Common myeloid progenitor, CD34-positive (primary cell): ENCODE measurements around the gene VWF.
A peak's percentile ranks its signal among the peaks of the same experiment; 100 is the strongest.

Source experiments
- CTCF ChIA-PET: fragments of 350-600 bp; sonication (Branson Sonifier 250); formaldehyde crosslinking; loops from one replicate; lab custom pipeline; 2021; ENCODE audit warnings: antibody characterized with exemption; lab: Charles Lee
- POLR2A ChIA-PET: fragments of 350-600 bp; sonication (Branson Sonifier 250); formaldehyde crosslinking; loops from one replicate; lab custom pipeline; 2021; ENCODE audit warnings: antibody characterized with exemption; lab: Charles Lee
- DNase-seq, 3 donors: peaks; one replicate each; pipeline versions ENCODE4 v3.0.0 to v3.0.0-alpha.2; 2013
- H3K27ac ChIP-seq, 2 experiments: 1 replicate in 1 of 2; 2 replicates in 1 of 2; pipeline ENCODE4 v1.7.0; 2013; ENCODE audit warnings: inconsistent platforms in 2 of 2, low read length in 2 of 2, mild to moderate bottlenecking in 2 of 2, low read depth in 1 of 2, moderate library complexity in 1 of 2; ENCODE audit not compliant: severe bottlenecking in 2 of 2, insufficient read depth in 1 of 2, poor library complexity in 1 of 2
- H3K27me3 ChIP-seq, 5 experiments: replicated peaks in 2 of 5; 1 replicate in 3 of 5; 2 replicates in 2 of 5; pipeline versions ENCODE4 v1.6.1 to v1.7.0; 2013; ENCODE audit warnings: low read length in 4 of 5, mild to moderate bottlenecking in 2 of 5, moderate library complexity in 2 of 5, inconsistent platforms in 1 of 5; ENCODE audit not compliant: insufficient read depth in 5 of 5, control insufficient read depth in 4 of 5
- H3K36me3 ChIP-seq, 4 experiments: 1 replicate in 2 of 4; 2 replicates in 2 of 4; pipeline versions ENCODE4 v1.6.1 to v1.7.0; 2013; ENCODE audit warnings: low read length in 3 of 4, control low read depth in 1 of 4, mild to moderate bottlenecking in 1 of 4; ENCODE audit not compliant: control insufficient read depth in 4 of 4, insufficient read depth in 4 of 4
- H3K4me1 ChIP-seq, 4 experiments: 1 replicate in 3 of 4; 2 replicates in 1 of 4; pipeline versions ENCODE4 v1.6.1 to v1.7.1; 2013; ENCODE audit warnings: low read length in 3 of 4, mild to moderate bottlenecking in 3 of 4, control low read depth in 1 of 4, inconsistent platforms in 1 of 4, moderate library complexity in 1 of 4; ENCODE audit not compliant: control insufficient read depth in 4 of 4, insufficient read depth in 4 of 4; ENCODE audit errors: control extremely low read depth in 1 of 4
- H3K4me3 ChIP-seq, 7 experiments: 1 replicate in 4 of 7; 2 replicates in 3 of 7; pipeline versions ENCODE4 v1.5.1 to v1.7.0; 2013; ENCODE audit warnings: mild to moderate bottlenecking in 7 of 7, low read length in 6 of 7, moderate library complexity in 6 of 7, inconsistent platforms in 2 of 7, low read depth in 2 of 7, control low read depth in 1 of 7; ENCODE audit not compliant: insufficient read depth in 4 of 7, control insufficient read depth in 1 of 7; ENCODE audit errors: extremely low read depth in 1 of 7
- H3K9me3 ChIP-seq, 5 experiments: 1 replicate in 4 of 5; 2 replicates in 1 of 5; pipeline versions ENCODE4 v1.6.1 to v1.7.1; 2013; ENCODE audit warnings: low read length in 4 of 5, mild to moderate bottlenecking in 2 of 5, inconsistent platforms in 1 of 5, low read depth in 1 of 5, moderate library complexity in 1 of 5; ENCODE audit not compliant: control insufficient read depth in 4 of 5, insufficient read depth in 2 of 5; ENCODE audit errors: control extremely low read depth in 1 of 5
- WGBS: methylation state at CpG from one replicate; pipeline ENCODE4 v1.1.5; 2013; ENCODE audit not compliant: insufficient coverage; 5-methylcytosine and 5-hydroxymethylcytosine counted together

VWF gene

DNA sequence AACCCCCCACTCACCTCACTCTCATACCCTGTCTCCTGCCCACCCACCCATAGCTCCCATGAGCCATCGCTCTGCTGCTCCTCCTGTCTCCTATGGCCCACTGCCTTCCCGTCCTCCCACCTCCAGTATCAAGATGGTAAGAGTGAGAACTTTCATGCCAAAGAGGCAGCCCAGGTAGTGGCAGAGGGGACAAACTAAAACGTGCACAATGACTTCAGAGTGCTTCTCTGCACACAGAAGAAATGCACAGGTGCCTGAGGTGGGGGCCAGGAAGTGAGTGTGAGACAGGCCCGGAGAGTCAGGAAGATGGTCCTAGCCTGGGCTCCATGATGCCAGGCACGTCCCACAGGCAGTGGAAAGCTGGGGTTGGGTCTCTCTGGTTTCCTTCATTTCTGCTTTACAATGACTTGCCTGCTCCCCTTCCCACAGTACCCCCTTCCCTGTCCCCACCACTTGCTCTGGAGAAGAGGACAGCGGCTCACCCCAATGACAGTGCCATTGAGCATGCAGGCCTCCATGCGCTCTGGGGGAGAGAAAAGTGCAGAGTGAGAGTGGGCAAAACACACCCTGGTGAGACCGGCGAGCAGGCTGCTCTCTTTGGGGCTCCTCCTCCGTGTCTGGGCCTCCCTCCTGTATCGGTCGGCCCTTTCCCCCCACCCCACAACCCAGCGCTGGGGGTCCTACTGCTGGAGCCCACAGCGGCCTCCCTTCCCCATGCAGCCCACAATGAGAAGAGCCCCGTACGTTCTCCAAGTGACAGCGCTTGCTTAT is 156.6 kb downstream of the VWF start:
- ChIA-PET POLR2A (no interaction called here), CTCF (interaction anchor here (0.6 to 2.4 kb wide), 2 partner anchors 20 to 23 kb away, joined by 3 to 12 read pairs; no protein-coding TSS in a partner anchor)
- H3K27me3 ChIP-seq: no peaks in the 10 kb centered on the region
- no peak overlapping the region for H3K27ac ChIP-seq
- DNase-seq: no peak
- 96% methylated on average over 6 of the region's 17 CpGs for WGBS
- H3K4me3 ChIP-seq: no peak overlapping the region
- no peaks in the 10 kb centered on the region for H3K36me3 ChIP-seq
- H3K9me3 ChIP-seq: no peaks in the 10 kb centered on the region
- peaks cover 0 to 6% (median 0%) of the 10 kb centered on the region in 4 experiments for H3K4me1 ChIP-seq

DNA sequence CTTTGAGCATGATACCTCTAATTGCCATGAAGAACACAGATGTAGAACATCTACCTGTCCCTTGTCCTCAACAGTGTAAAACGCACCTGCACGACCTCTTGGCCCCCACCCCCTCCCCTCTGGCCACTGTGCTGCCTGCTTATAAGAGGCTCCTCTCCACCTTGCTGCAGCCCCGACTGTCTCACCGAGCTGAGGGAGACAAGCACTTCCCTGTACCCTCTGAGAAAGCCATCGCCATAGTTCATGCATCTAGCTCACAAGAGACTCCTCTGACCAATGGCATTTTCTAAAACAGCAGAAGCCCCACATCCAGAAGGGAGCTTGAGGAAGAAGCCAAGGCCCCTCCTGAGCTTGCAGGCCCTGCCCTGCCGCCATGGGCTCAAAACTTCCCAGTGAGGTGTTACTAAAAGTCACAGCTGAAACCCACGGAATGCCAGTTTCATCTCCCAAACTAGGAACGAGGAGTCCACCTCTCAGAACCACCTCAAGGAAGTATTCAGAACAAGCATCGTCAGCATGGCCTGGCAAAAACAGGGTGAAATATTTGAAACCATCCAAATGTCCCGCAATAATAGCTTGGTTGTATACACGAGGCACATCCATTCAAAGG is 157.9 kb downstream of the VWF start:
- H3K4me1 ChIP-seq: peaks cover 0 to 6% (median 0%) of the 10 kb centered on the region in 4 experiments
- CTCF ChIA-PET: interaction anchor here (0.8 to 3.7 kb wide), 11 partner anchors 15 to 222 kb away, joined by 3 to 20 read pairs (median 4); partner anchors contain the start of gene ANO2
- no peaks in the 10 kb centered on the region for H3K9me3 ChIP-seq
- no peaks in the 10 kb centered on the region for H3K27me3 ChIP-seq
- WGBS: 95% methylated on average over 11 of the region's 11 CpGs
- POLR2A ChIA-PET: no interaction called here
- DNase-seq: no peak
- no peak overlapping the region for H3K4me3 ChIP-seq
- H3K36me3 ChIP-seq: no peaks in the 10 kb centered on the region
- no peak overlapping the region for H3K27ac ChIP-seq

DNA sequence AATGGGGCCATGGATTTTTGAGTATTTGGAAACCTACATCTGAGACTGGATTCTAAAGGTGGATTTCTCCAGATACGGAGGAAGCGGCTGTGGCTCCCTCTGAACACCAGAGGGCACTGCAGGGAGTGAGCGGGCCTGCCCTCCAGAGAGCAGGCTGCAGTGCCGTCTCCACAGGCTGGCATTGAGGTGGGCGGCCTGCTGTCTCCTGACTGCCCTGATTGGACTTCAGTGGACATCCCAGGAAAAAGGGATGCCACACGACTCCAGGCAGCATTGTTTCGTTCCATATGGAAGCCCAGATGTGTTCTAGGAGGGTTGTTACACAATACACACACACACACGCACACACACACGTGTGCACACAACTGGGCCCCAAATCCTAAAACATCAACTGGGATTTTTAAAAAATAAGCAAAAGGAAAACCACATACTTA is 158.5 kb downstream of the VWF start:
- peaks cover 0 to 6% (median 0%) of the 10 kb centered on the region in 4 experiments for H3K4me1 ChIP-seq
- no peak overlapping the region for H3K27ac ChIP-seq
- CTCF ChIA-PET: interaction anchor here (1.1 to 3.7 kb wide), 8 partner anchors 21 to 318 kb away, joined by 3 to 20 read pairs (median 4); partner anchors contain the start of gene ANO2
- no peaks in the 10 kb centered on the region for H3K36me3 ChIP-seq
- peak; percentile 38 to 61 (median 60) for DNase-seq
- no peak overlapping the region for H3K4me3 ChIP-seq
- no peaks in the 10 kb centered on the region for H3K27me3 ChIP-seq
- POLR2A ChIA-PET: no interaction called here
- 6% methylated on average over 5 of the region's 9 CpGs for WGBS
- H3K9me3 ChIP-seq: no peaks in the 10 kb centered on the region

DNA sequence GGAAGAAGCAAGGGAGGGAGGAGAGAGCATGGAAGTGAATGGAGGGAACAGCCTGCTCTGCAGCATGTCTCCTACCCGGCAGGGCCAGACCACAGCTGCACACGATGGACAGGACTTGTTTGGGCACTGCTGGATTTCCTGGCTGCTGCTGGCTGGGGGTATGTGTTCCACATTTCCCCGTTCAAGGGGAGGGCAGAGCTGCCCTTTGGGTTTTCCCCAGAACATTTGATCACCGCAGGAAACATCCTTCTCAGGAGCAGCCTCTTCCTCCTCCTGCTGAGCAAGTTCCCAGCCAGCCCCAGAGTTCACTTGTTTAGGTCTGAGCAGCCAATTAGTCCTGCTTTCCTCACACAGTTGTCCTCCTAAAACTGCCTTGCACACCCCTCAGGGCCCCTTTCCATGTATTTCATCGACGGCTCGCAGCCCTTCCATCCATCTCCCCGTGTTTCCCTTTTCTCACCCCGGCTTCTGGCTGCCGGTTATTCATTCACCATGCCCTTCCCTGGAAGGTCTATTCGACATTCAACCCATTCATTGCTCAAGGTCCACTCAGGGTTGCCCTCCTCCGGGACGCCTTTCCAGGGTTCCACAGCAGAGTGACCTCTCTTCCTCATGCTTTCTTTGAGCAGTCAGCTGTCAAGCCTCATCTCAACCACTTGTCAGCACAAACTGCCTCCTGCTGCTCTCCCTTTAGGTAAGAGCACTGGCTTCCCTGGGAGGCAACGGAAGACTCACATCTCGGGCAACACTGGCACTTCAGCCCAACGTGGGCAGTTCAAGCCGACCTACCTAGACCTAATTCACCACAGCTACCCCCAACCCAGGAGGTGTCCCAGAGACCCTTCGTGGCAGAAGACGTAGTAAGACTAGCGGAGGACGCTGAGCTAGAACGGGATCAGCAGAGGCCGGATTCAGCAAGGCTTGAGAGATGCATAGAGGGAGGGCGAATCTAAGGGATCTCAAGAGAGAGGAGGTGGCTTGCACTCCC is 159.3 kb downstream of the VWF start:
- Histone ChIP-seq H3K4me1 (peaks cover 0 to 6% (median 0%) of the 10 kb centered on the region in 4 experiments), H3K27me3 (no peaks in the 10 kb centered on the region), H3K4me3 (no peak overlapping the region), H3K27ac (no peak overlapping the region), H3K9me3 (no peaks in the 10 kb centered on the region), H3K36me3 (no peaks in the 10 kb centered on the region)
- WGBS: 84% methylated on average over 23 of the region's 24 CpGs
- ChIA-PET CTCF (interaction anchor here (0.6 to 3.7 kb wide), 9 partner anchors 17 to 319 kb away, joined by 3 to 20 read pairs (median 3); no protein-coding TSS in a partner anchor), POLR2A (no interaction called here)
- no peak for DNase-seq

DNA sequence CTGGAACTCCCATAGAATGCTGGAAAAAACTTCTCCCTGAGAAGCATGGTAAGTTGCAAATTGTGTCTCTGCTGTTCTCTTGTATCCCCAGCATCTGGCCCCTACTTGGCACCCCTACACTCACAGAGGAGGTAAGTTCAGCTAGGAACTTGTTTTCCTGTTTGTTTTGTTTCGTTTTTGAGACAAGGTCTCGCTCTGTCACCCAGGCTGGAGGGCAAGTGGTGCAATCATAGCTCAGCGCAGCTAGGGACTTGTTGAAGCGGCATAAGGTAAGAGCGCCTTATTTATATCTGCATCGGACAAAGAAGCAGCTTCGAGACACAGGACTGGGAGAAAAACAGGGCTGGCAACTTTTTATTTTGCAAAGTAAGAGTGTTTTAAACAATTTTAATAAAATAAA is 161.0 kb downstream of the VWF start:
- 85% methylated on average over 6 of the region's 7 CpGs for WGBS
- no peaks in the 10 kb centered on the region for H3K27me3 ChIP-seq
- POLR2A ChIA-PET: no interaction called here
- no peak overlapping the region for H3K4me3 ChIP-seq
- CTCF ChIA-PET: interaction anchor here (0.9 to 3.7 kb wide), 7 partner anchors 10 to 321 kb away, joined by 3 to 20 read pairs (median 6); partner anchors contain the start of gene ANO2
- no peak for DNase-seq
- H3K9me3 ChIP-seq: no peaks in the 10 kb centered on the region
- H3K27ac ChIP-seq: no peak overlapping the region
- no peaks in the 10 kb centered on the region for H3K36me3 ChIP-seq
- peaks cover 0 to 6% (median 0%) of the 10 kb centered on the region in 4 experiments for H3K4me1 ChIP-seq

DNA sequence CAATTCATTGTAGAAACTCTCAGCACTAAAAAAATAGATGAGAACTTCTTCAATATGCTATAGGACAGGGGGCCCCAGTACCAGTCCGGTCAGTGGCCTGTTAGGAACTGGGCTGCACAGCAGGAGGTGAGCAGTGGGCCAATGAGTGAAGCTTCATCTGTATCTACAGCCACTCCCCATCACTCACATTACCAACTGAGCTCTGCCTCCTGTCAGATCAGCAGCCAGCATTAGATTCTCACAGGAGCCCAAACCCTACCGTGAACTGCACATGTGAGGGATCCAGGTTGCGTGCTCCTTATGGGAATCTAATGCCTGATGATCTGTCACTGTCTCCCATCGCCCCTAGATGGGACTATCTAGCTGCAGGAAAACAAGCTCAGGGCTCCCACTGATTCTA is 163.7 kb downstream of the VWF start:
- no peaks in the 10 kb centered on the region for H3K27me3 ChIP-seq
- peaks cover 0 to 6% (median 0%) of the 10 kb centered on the region in 4 experiments for H3K4me1 ChIP-seq
- H3K9me3 ChIP-seq: no peaks in the 10 kb centered on the region
- ChIA-PET POLR2A (no interaction called here), CTCF (interaction anchor here (1.2 kb wide), 1 partner anchor 9 kb away, joined by 3 read pairs; no protein-coding TSS in a partner anchor)
- no peaks in the 10 kb centered on the region for H3K36me3 ChIP-seq
- no peak overlapping the region for H3K27ac ChIP-seq
- DNase-seq: no peak
- no peak overlapping the region for H3K4me3 ChIP-seq
- WGBS: 100% methylated on average over 3 of the region's 4 CpGs
